IPS-15b (cell line): Measurements from ENCODE around the gene EPHA2.

Experiments used
- H3K27me3 ChIP-seq: one replicate; pipeline ENCODE4 v1.6.1; 2013; ENCODE audit warnings: low read length; ENCODE audit not compliant: control insufficient read depth, insufficient read depth
- H3K36me3 ChIP-seq: one replicate; pipeline ENCODE4 v1.6.1; 2013; ENCODE audit warnings: low read length; ENCODE audit not compliant: control insufficient read depth, insufficient read depth
- H3K4me1 ChIP-seq: one replicate; pipeline ENCODE4 v1.6.1; 2013; ENCODE audit warnings: mild to moderate bottlenecking, low read length; ENCODE audit not compliant: control insufficient read depth, insufficient read depth
- H3K4me3 ChIP-seq: one replicate; pipeline ENCODE4 v1.5.1; 2013; ENCODE audit warnings: low read depth, low read length
- H3K9ac ChIP-seq: one replicate; pipeline ENCODE4 v1.6.1; 2013; ENCODE audit warnings: low read depth, mild to moderate bottlenecking, low read length
- H3K9me3 ChIP-seq: one replicate; pipeline ENCODE4 v1.6.1; 2013; ENCODE audit warnings: mild to moderate bottlenecking, low read length; ENCODE audit not compliant: control insufficient read depth, insufficient read depth

EPHA2 gene

GRCh38 chr1:16088351-16088911 is 67.4 kb downstream of the EPHA2 start:
- no peaks in the 10 kb centered on the region for H3K27me3 ChIP-seq
- H3K4me1 ChIP-seq, result no peaks in the 10 kb centered on the region
- H3K9ac ChIP-seq, result no peak overlapping the region
- no peaks in the 10 kb centered on the region for H3K36me3 ChIP-seq
- H3K4me3 ChIP-seq, result no peak overlapping the region
- no peaks in the 10 kb centered on the region for H3K9me3 ChIP-seq

- no peaks in the 10 kb centered on the region for H3K9me3 ChIP-seq
- no peak overlapping the region for H3K9ac ChIP-seq
Observed at GRCh38 chr1:16087733-16088132, 68.1 kb downstream of the EPHA2 start.

GRCh38 chr1:16085522-16085921 is 70.3 kb downstream of the EPHA2 start:
- no peaks in the 10 kb centered on the region for H3K9me3 ChIP-seq
- H3K4me1 ChIP-seq, result peaks cover 3% of the 10 kb centered on the region
- no peak overlapping the region for H3K4me3 ChIP-seq
- H3K9ac ChIP-seq, result no peak overlapping the region
- H3K27me3 ChIP-seq, result no peaks in the 10 kb centered on the region
- H3K36me3 ChIP-seq, result no peaks in the 10 kb centered on the region

More at GRCh38 chr1:16087733-16088132, 68.1 kb downstream of the EPHA2 start:
- Histone ChIP-seq H3K27me3 (no peaks in the 10 kb centered on the region), H3K4me3 (no peak overlapping the region), H3K36me3 (no peaks in the 10 kb centered on the region), H3K4me1 (no peaks in the 10 kb centered on the region)

GRCh38 chr1:16083486-16083885 is 72.4 kb downstream of the EPHA2 start:
- no peak overlapping the region for H3K4me3 ChIP-seq
- no peaks in the 10 kb centered on the region for H3K36me3 ChIP-seq
- H3K27me3 ChIP-seq, result no peaks in the 10 kb centered on the region
- peaks cover 7% of the 10 kb centered on the region for H3K4me1 ChIP-seq
- H3K9me3 ChIP-seq, result no peaks in the 10 kb centered on the region
- no peak overlapping the region for H3K9ac ChIP-seq

GRCh38 chr1:16082283-16083038 is 73.4 kb downstream of the EPHA2 start:
- Histone ChIP-seq H3K4me3 (no peak overlapping the region), H3K9ac (no peak overlapping the region), H3K4me1 (peaks cover 7% of the 10 kb centered on the region), H3K9me3 (no peaks in the 10 kb centered on the region), H3K27me3 (no peaks in the 10 kb centered on the region), H3K36me3 (no peaks in the 10 kb centered on the region)

- no peaks in the 10 kb centered on the region for H3K9me3 ChIP-seq
- H3K4me3 ChIP-seq, result no peak overlapping the region
- H3K4me1 ChIP-seq, result peaks cover 7% of the 10 kb centered on the region
- H3K9ac ChIP-seq, result peak overlapping the region; percentile 26
- H3K36me3 ChIP-seq, result no peaks in the 10 kb centered on the region
- peaks cover 4% of the 10 kb centered on the region for H3K27me3 ChIP-seq
Observed at GRCh38 chr1:16081636-16082035, 74.2 kb downstream of the EPHA2 start.

- Histone ChIP-seq H3K9ac (no peak overlapping the region), H3K9me3 (no peaks in the 10 kb centered on the region), H3K4me1 (peaks cover 7% of the 10 kb centered on the region), H3K36me3 (no peaks in the 10 kb centered on the region), H3K27me3 (peaks cover 14% of the 10 kb centered on the region), H3K4me3 (no peak overlapping the region)
Observed at GRCh38 chr1:16080422-16081150, 75.3 kb downstream of the EPHA2 start.

GRCh38 chr1:16078925-16079656 is 76.8 kb downstream of the EPHA2 start:
- no peaks in the 10 kb centered on the region for H3K9me3 ChIP-seq
- H3K4me1 ChIP-seq, result peaks cover 7% of the 10 kb centered on the region
- H3K27me3 ChIP-seq, result peaks cover 26% of the 10 kb centered on the region
- H3K9ac ChIP-seq, result no peak overlapping the region
- no peak overlapping the region for H3K4me3 ChIP-seq
- H3K36me3 ChIP-seq, result no peaks in the 10 kb centered on the region

- no peak overlapping the region for H3K4me3 ChIP-seq
- peaks cover 7% of the 10 kb centered on the region for H3K4me1 ChIP-seq
- peaks cover 36% of the 10 kb centered on the region for H3K27me3 ChIP-seq
- no peaks in the 10 kb centered on the region for H3K9me3 ChIP-seq
- no peak overlapping the region for H3K9ac ChIP-seq
- no peaks in the 10 kb centered on the region for H3K36me3 ChIP-seq
Observed at GRCh38 chr1:16077406-16078245, 78.2 kb downstream of the EPHA2 start.

- Histone ChIP-seq H3K4me3 (no peak overlapping the region), H3K36me3 (no peaks in the 10 kb centered on the region), H3K9me3 (no peaks in the 10 kb centered on the region), H3K27me3 (peaks cover 43% of the 10 kb centered on the region), H3K4me1 (peaks cover 4% of the 10 kb centered on the region), H3K9ac (no peak overlapping the region)
Observed at GRCh38 chr1:16076865-16077238, 79.0 kb downstream of the EPHA2 start.
